ENCODE measurements around the gene COL3A1.

Gene COL3A1

GRCh38 chr2:189012351-189012750 is 38.2 kb downstream of the COL3A1 start:
- in situ Hi-C loops (cut with MboI; ENCODE audit: low sequenced_read_pairs, unreplicated experiment), result no loop called here
- no peak for TF ChIP-seq CTCF (IDR thresholded peaks at IDR 0.05; ENCODE audit: borderline replicate concordance, control extremely low read depth, extremely low read depth, insufficient read depth, missing control alignments)
- DNase-seq (ENCODE audit: low spot score), result no peak

- DNase-seq (ENCODE audit: low spot score), result no peak
- in situ Hi-C loops (cut with MboI; ENCODE audit: low sequenced_read_pairs, unreplicated experiment), result no loop called here
- TF ChIP-seq CTCF (IDR thresholded peaks at IDR 0.05; ENCODE audit: borderline replicate concordance, control extremely low read depth, extremely low read depth, insufficient read depth, missing control alignments), result no peak
Observed at GRCh38 chr2:189013031-189013430, 38.9 kb downstream of the COL3A1 start.

- in situ Hi-C loops (cut with MboI; ENCODE audit: low sequenced_read_pairs, unreplicated experiment), result no loop called here
- no peak for DNase-seq (ENCODE audit: low spot score)
- no peak for TF ChIP-seq CTCF (IDR thresholded peaks at IDR 0.05; ENCODE audit: borderline replicate concordance, control extremely low read depth, extremely low read depth, insufficient read depth, missing control alignments)
Observed at GRCh38 chr2:189013671-189014448, 39.7 kb downstream of the COL3A1 start.

- no peak for DNase-seq (ENCODE audit: low spot score)
- TF ChIP-seq CTCF (IDR thresholded peaks at IDR 0.05; ENCODE audit: borderline replicate concordance, control extremely low read depth, extremely low read depth, insufficient read depth, missing control alignments), result no peak
- in situ Hi-C loops (cut with MboI; ENCODE audit: low sequenced_read_pairs, unreplicated experiment), result no loop called here
Observed at GRCh38 chr2:189014449-189015138, 40.4 kb downstream of the COL3A1 start.

- no peak for TF ChIP-seq CTCF (IDR thresholded peaks at IDR 0.05; ENCODE audit: borderline replicate concordance, control extremely low read depth, extremely low read depth, insufficient read depth, missing control alignments)
- no peak for DNase-seq (ENCODE audit: low spot score)
- in situ Hi-C loops (cut with MboI; ENCODE audit: low sequenced_read_pairs, unreplicated experiment), result no loop called here
Observed at GRCh38 chr2:189015359-189015758, 41.2 kb downstream of the COL3A1 start.

- DNase-seq (ENCODE audit: low spot score), result no peak
- in situ Hi-C loops (cut with MboI; ENCODE audit: low sequenced_read_pairs, unreplicated experiment), result no loop called here
- TF ChIP-seq CTCF (IDR thresholded peaks at IDR 0.05; ENCODE audit: borderline replicate concordance, control extremely low read depth, extremely low read depth, insufficient read depth, missing control alignments), result no peak
Observed at GRCh38 chr2:189016311-189016861, 42.2 kb downstream of the COL3A1 start.

Measured in GM13976 (cell line).